H1 (cell line): ENCODE measurements around the gene SPG7. TPM values are rescaled to one million over a fixed set of nuclear protein-coding genes. Genes with fewer than 3 reads are reported as not detected.

Source experiments
- CTCF ChIA-PET: fragments of 300-600 bp; sonication (Branson Sonifier 250); formaldehyde crosslinking; loops from one replicate; lab custom pipeline; 2021; ENCODE audit not compliant: partially characterized antibody; lab: Charles Lee
- POLR2A ChIA-PET: fragments of 300-600 bp; sonication (Branson Sonifier 250); formaldehyde crosslinking; loops from one replicate; lab custom pipeline; 2021; ENCODE audit warnings: inconsistent platforms; ENCODE audit not compliant: partially characterized antibody; lab: Charles Lee
- DNase-seq, 2 experiments: peaks; one replicate each; pipeline versions ENCODE4 v3.0.0 to v3.0.0-alpha.2; 2010 to 2022; ENCODE audit warnings: low spot score in 2 of 2, low read depth in 1 of 2, mixed read lengths in 1 of 2
- FAIRE-seq: peaks from 2 replicates; lab custom pipeline; 2011; peaks lifted over from hg19 to GRCh38; lab: Jason Lieb, UNC
- H2AFZ ChIP-seq: 2 replicates; pipeline ENCODE4 v1.8.1; 2012; ENCODE audit warnings: low read length, inconsistent platforms
- H2AK5ac ChIP-seq: 2 replicates; pipeline ENCODE4 v1.6.1; 2013; ENCODE audit warnings: low read depth, low read length
- H2BK120ac ChIP-seq: replicated peaks from 2 replicates; pipeline ENCODE3; 2013; ENCODE audit warnings: low read depth, low read length, inconsistent platforms
- H2BK12ac ChIP-seq: 2 replicates; pipeline ENCODE4 v1.6.1; 2013; ENCODE audit warnings: low read depth, low read length
- H2BK15ac ChIP-seq: 2 replicates; pipeline ENCODE4 v1.6.1; 2013; ENCODE audit warnings: low read length
- H2BK20ac ChIP-seq: 2 replicates; pipeline ENCODE4 v1.6.1; 2013; ENCODE audit warnings: low read length
- H2BK5ac ChIP-seq: 2 replicates; pipeline ENCODE4 v1.6.1; 2013; ENCODE audit warnings: low read depth, low read length
- H3K14ac ChIP-seq: 2 replicates; pipeline ENCODE4 v1.6.1; 2013; ENCODE audit warnings: inconsistent platforms; ENCODE audit not compliant: insufficient read length
- H3K18ac ChIP-seq: 2 replicates; pipeline ENCODE4 v1.6.1; 2013; ENCODE audit warnings: low read length; ENCODE audit errors: extremely low read depth
- H3K23ac ChIP-seq: 2 replicates; pipeline ENCODE4 v1.6.1; 2013; ENCODE audit warnings: inconsistent platforms; ENCODE audit not compliant: insufficient read length
- H3K23me2 ChIP-seq: 2 replicates; pipeline ENCODE4 v1.6.1; 2013; ENCODE audit warnings: low read depth, low read length
- H3K27ac ChIP-seq: 2 replicates; pipeline ENCODE4 v1.6.1; 2011; ENCODE audit warnings: low read depth, low read length, inconsistent platforms
- H3K27me3 ChIP-seq, 4 experiments: replicated peaks in 1 of 4; 1 replicate in 1 of 4; 2 replicates in 3 of 4; pipeline versions ENCODE4 v1.6.1 to v1.8.1; 2011 to 2013; ENCODE audit warnings: low read length in 3 of 4, mild to moderate bottlenecking in 3 of 4, inconsistent platforms in 2 of 4, mixed read lengths in 2 of 4, moderate library complexity in 1 of 4; ENCODE audit not compliant: control insufficient read depth in 3 of 4, insufficient read depth in 3 of 4; ENCODE audit errors: extremely low read depth in 1 of 4
- H3K36me3 ChIP-seq, 4 experiments: 2 replicates each; pipeline versions ENCODE4 v1.6.1 to v1.8.1; 2011 to 2013; ENCODE audit warnings: mild to moderate bottlenecking in 4 of 4, low read length in 3 of 4, moderate library complexity in 2 of 4, control low read depth in 1 of 4, inconsistent platforms in 1 of 4; ENCODE audit not compliant: insufficient read depth in 4 of 4, control insufficient read depth in 2 of 4
- H3K4ac ChIP-seq: replicated peaks from 2 replicates; pipeline ENCODE3; 2013; ENCODE audit warnings: low read length, low read depth, mixed read lengths, inconsistent platforms; ENCODE audit not compliant: insufficient read length
- H3K4me1 ChIP-seq, 4 experiments: replicated peaks in 1 of 4; 1 replicate in 1 of 4; 2 replicates in 3 of 4; pipeline versions ENCODE4 v1.6.1 to v1.8.1; 2011 to 2013; ENCODE audit warnings: low read length in 3 of 4, inconsistent platforms in 2 of 4, mixed read lengths in 1 of 4; ENCODE audit not compliant: insufficient read depth in 4 of 4, control insufficient read depth in 3 of 4
- H3K4me2 ChIP-seq, 2 experiments: 2 replicates each; pipeline versions ENCODE4 v1.6.1 to v1.8.1; 2011 to 2013; ENCODE audit warnings: low read depth in 2 of 2, low read length in 2 of 2, control low read depth in 1 of 2, inconsistent platforms in 1 of 2, mild to moderate bottlenecking in 1 of 2; ENCODE audit not compliant: insufficient read depth in 1 of 2
- H3K4me3 ChIP-seq, 4 experiments: fragments of 200-600, 300-600 bp in 1 of 4; sonication (generic), shearing (Covaris generic), sonication (Bioruptor Twin) in 1 of 4; 2 replicates each; pipeline versions ENCODE4 v1.5.1 to v1.8.1; 2011 to 2016; ENCODE audit warnings: low read length in 4 of 4, low read depth in 3 of 4, control low read depth in 2 of 4, inconsistent platforms in 2 of 4, mild to moderate bottlenecking in 2 of 4, mixed read lengths in 1 of 4, moderate library complexity in 1 of 4; ENCODE audit not compliant: insufficient read depth in 2 of 4; ENCODE audit errors: extremely low read depth in 1 of 4
- H3K56ac ChIP-seq: replicated peaks from 2 replicates; pipeline ENCODE3; 2013; ENCODE audit warnings: low read depth, mild to moderate bottlenecking, mixed read lengths, low read length, inconsistent platforms; ENCODE audit not compliant: insufficient read length
- H3K79me1 ChIP-seq: 2 replicates; pipeline ENCODE4 v1.6.1; 2013; ENCODE audit warnings: low read depth, low read length, control low read depth
- H3K79me2 ChIP-seq, 2 experiments: 2 replicates each; pipeline versions ENCODE4 v1.6.1 to v1.8.1; 2012 to 2013; ENCODE audit warnings: low read length in 2 of 2, mild to moderate bottlenecking in 2 of 2, inconsistent platforms in 1 of 2; ENCODE audit not compliant: insufficient read depth in 2 of 2, control insufficient read depth in 1 of 2
- H3K9ac ChIP-seq, 4 experiments: replicated peaks in 1 of 4; 1 replicate in 1 of 4; 2 replicates in 3 of 4; pipeline versions ENCODE4 v1.6.1 to v1.8.1; 2011 to 2013; ENCODE audit warnings: low read depth in 3 of 4, low read length in 3 of 4, control low read depth in 2 of 4, mild to moderate bottlenecking in 2 of 4, moderate library complexity in 2 of 4, inconsistent platforms in 1 of 4; ENCODE audit errors: extremely low read depth in 1 of 4
- H3K9me3 ChIP-seq, 2 experiments: 2 replicates each; pipeline versions ENCODE4 v1.6.1 to v1.8.1; 2012 to 2013; ENCODE audit warnings: mild to moderate bottlenecking in 2 of 2, moderate library complexity in 2 of 2, control low read depth in 1 of 2, inconsistent platforms in 1 of 2, low read depth in 1 of 2, low read length in 1 of 2, mixed read lengths in 1 of 2; ENCODE audit not compliant: insufficient read depth in 2 of 2
- H4K20me1 ChIP-seq, 2 experiments: replicated peaks in 1 of 2; 2 replicates each; pipeline versions ENCODE3 to v1.8.1; 2011 to 2013; ENCODE audit warnings: inconsistent platforms in 2 of 2, low read length in 2 of 2, mild to moderate bottlenecking in 1 of 2; ENCODE audit not compliant: insufficient read depth in 2 of 2, control insufficient read depth in 1 of 2
- H4K5ac ChIP-seq: 2 replicates; pipeline ENCODE4 v1.6.1; 2013; ENCODE audit warnings: low read length, low read depth, mixed read lengths, inconsistent platforms; ENCODE audit not compliant: insufficient read length
- H4K8ac ChIP-seq: 2 replicates; pipeline ENCODE4 v1.8.0; 2013; ENCODE audit warnings: mild to moderate bottlenecking, moderate library complexity, low read length, inconsistent platforms; ENCODE audit not compliant: insufficient read depth; ENCODE audit errors: extremely low read depth
- H4K91ac ChIP-seq: replicated peaks from 2 replicates; pipeline ENCODE3; 2013; ENCODE audit warnings: low read length, mixed read lengths, inconsistent platforms; ENCODE audit not compliant: insufficient read length
- CEBPB ChIP-seq: IDR thresholded peaks from 2 replicates; pipeline ENCODE4 v1.6.1; 2012; ENCODE audit warnings: low read depth, low read length
- CHD2 ChIP-seq: IDR thresholded peaks from 2 replicates; pipeline ENCODE4 v1.6.1; 2012; ENCODE audit warnings: low read length, improper control_type of control experiment
- CREB1 ChIP-seq: IDR thresholded peaks from 2 replicates; pipeline ENCODE4 v1.6.1; 2012; ENCODE audit warnings: inconsistent platforms
- CTBP2 ChIP-seq: IDR thresholded peaks from 2 replicates; pipeline ENCODE4 v1.7.0; 2011; ENCODE audit warnings: borderline replicate concordance, mild to moderate bottlenecking, moderate library complexity, mixed read lengths, low read length; ENCODE audit not compliant: insufficient read depth, insufficient read length
- JUN ChIP-seq: IDR thresholded peaks from 2 replicates; pipeline ENCODE4 v1.6.1; 2011; ENCODE audit warnings: low read depth, mild to moderate bottlenecking, improper control_type of control experiment, low read length
- KDM1A ChIP-seq: fragments of 200-600, 300-600 bp; sonication (generic); IDR thresholded peaks from 2 replicates; pipeline ENCODE4 v1.7.1; 2016; ENCODE audit warnings: mild to moderate bottlenecking, low read length, borderline replicate concordance
- MAX ChIP-seq: IDR thresholded peaks from 2 replicates; pipeline ENCODE4 v1.6.1; 2012; ENCODE audit warnings: inconsistent platforms
- RAD21 ChIP-seq, 2 experiments: IDR thresholded peaks in 1 of 2; conservative IDR thresholded peaks in 1 of 2; 2 replicates each; pipeline ENCODE4 v1.6.1; 2011; ENCODE audit warnings: low read depth in 2 of 2, low read length in 2 of 2, improper control_type of control experiment in 1 of 2, inconsistent platforms in 1 of 2, mild to moderate bottlenecking in 1 of 2, moderate library complexity in 1 of 2
- RBBP5 ChIP-seq: IDR thresholded peaks from 2 replicates; pipeline ENCODE4 v1.7.1; 2012; ENCODE audit warnings: low read depth, mild to moderate bottlenecking, inconsistent platforms, low read length, moderate library complexity, borderline replicate concordance
- SIRT6 ChIP-seq: IDR thresholded peaks from one replicate; pipeline ENCODE4 v1.7.1; 2012; ENCODE audit warnings: low read length, inconsistent platforms
- SP1 ChIP-seq: IDR thresholded peaks from 2 replicates; pipeline ENCODE4 v1.6.1; 2011; ENCODE audit warnings: low read depth, low read length
- ZNF274 ChIP-seq: IDR thresholded peaks from 2 replicates; pipeline ENCODE4 v1.7.0; 2012; ENCODE audit warnings: low read length, borderline replicate concordance; ENCODE audit errors: extremely low read depth
- WGBS, 2 experiments: shearing (Covaris generic) in 1 of 2; methylation state at CpG; one replicate each; pipeline versions ENCODE4 v1.1.6 to v1.1.7; 2013 to 2015; ENCODE audit warnings: low lambda C conversion rate in 2 of 2, mixed read lengths in 2 of 2, inconsistent platforms in 1 of 2, low coverage in 1 of 2, missing lambda C conversion rate in 1 of 2; ENCODE audit not compliant: insufficient replicate concordance in 2 of 2, insufficient coverage in 1 of 2, insufficient read length in 1 of 2; ENCODE audit errors: extremely low coverage in 1 of 2, missing lambda C conversion rate in 1 of 2; 5-methylcytosine and 5-hydroxymethylcytosine counted together
- polyA plus RNA-seq, 7 experiments: library from polyadenylated mRNA; depleted of rRNA in 3 of 7; stranded (reverse) in 5 of 7; unstranded in 2 of 7; fragments of >200 nt in 5 of 7; fragments of 200-250 nt in 2 of 7; gene quantifications; 1 replicate in 5 of 7; 2 replicates in 1 of 7; 4 replicates in 1 of 7; pipeline versions ENCODE4 v1.2.1 to v1.2.3, GENCODE V29; 2011 to 2013; ENCODE audit warnings: missing spikeins in 2 of 7, mixed read lengths in 2 of 7
- total RNA-seq: library from RNA; stranded (reverse); fragmentation: NEBNext Ultra II Directional; extraction: Animal tissue kit (Norgen Biotek cat#: 25700); gene quantifications from 2 replicates; pipeline ENCODE4 v1.2.1, GENCODE V29; 2021

SPG7 gene
- total and polyA plus RNA-seq, 2 of the 8 experiments (the other 6 are each of a cell fraction or from before 2014, with no cell fraction given), result 72.1 to 113 TPM

- H2BK20ac ChIP-seq, result no peak overlapping the region
- H2AK5ac ChIP-seq, result 0 out of 2 replicates have a peak overlapping the region, but pooled peaks have one; percentile 13
- H3K18ac ChIP-seq, result no peak overlapping the region; the same call in 1 of the 2 replicates
- peak overlapping the region; percentile 79; the same call in 1 of the 2 replicates for H4K8ac ChIP-seq
- FAIRE-seq (no peak), DNase-seq (no peak)
- 94% methylated on average over 33 of the region's 34 CpGs; no CpG with 5 or more reads in 1 of the 2 experiments for WGBS, 2 experiments
- H3K36me3 ChIP-seq, result no peaks in the 10 kb centered on the region
- H2BK12ac ChIP-seq, result no peak overlapping the region
- H2BK5ac ChIP-seq, result no peak overlapping the region
- peak overlapping the region; percentile 54 for H4K91ac ChIP-seq
- no peak overlapping the region for H3K4me2 ChIP-seq
- no peak overlapping the region for H3K9ac ChIP-seq
- H3K4me1 ChIP-seq, result peaks cover 0 to 11% (median 9%) of the 10 kb centered on the region in 4 experiments; a peak in 5 of 7 replicates
- H3K4ac ChIP-seq, result no peak overlapping the region
- H3K4me3 ChIP-seq, result no peak overlapping the region
- no peak overlapping the region for H2BK15ac ChIP-seq
- no peak overlapping the region for H2BK120ac ChIP-seq
- H3K23ac ChIP-seq, result no peak overlapping the region
- H2AFZ ChIP-seq, result no peak overlapping the region
- POLR2A ChIA-PET, result interaction anchor here (1.0 to 1.6 kb wide), 2 partner anchors 9 to 48 kb away, joined by 3 to 8 read pairs; no protein-coding TSS in a partner anchor
- H3K79me2 ChIP-seq, result no peaks in the 10 kb centered on the region
- H4K20me1 ChIP-seq, result peaks cover 0 to 5% of the 10 kb centered on the region in 2 experiments
- H4K5ac ChIP-seq, result no peak overlapping the region
- H3K27ac ChIP-seq, result no peak overlapping the region
- H3K79me1 ChIP-seq, result no peaks in the 10 kb centered on the region
- no peaks in the 10 kb centered on the region for H3K9me3 ChIP-seq
- CTCF ChIA-PET, result interaction anchor here (1.3 to 1.4 kb wide), 3 partner anchors 10 to 36 kb away, joined by 3 to 8 read pairs (median 5); no protein-coding TSS in a partner anchor
- H3K14ac ChIP-seq, result no peak overlapping the region
- H3K23me2 ChIP-seq, result peaks cover 2% of the 10 kb centered on the region
- peak overlapping the region; percentile 16 for H3K56ac ChIP-seq
- H3K27me3 ChIP-seq, result no peaks in the 10 kb centered on the region; a peak in 1 of 7 replicates
- TF ChIP-seq CHD2 (no peak), KDM1A (no peak), SIRT6 (no peak), MAX (no peak), CREB1 (no peak), RBBP5 (no peak), ZNF274 (no peak), JUN (no peak), CEBPB (no peak), RAD21 (IDR thresholded peaks at IDR 0.05 in 1 of 2, conservative IDR thresholded peaks at IDR 0.05 in 1 of 2; ENCODE audit: low read depth in 2 of 2, low read length in 2 of 2) (no peak), SP1 (no peak), CTBP2 (no peak)
Measured at GRCh38 chr16:89605186-89605970, 97.2 kb downstream of the SPG7 start.
